Right lung (tissue), 10 donors: ENCODE measurements around the gene MRFAP1L1. TPM values are rescaled to one million over a fixed set of nuclear protein-coding genes. Genes with fewer than 3 reads are reported as not detected.
"Not testable (repeated sequence)": the region's sequence is repeated elsewhere in the genome, so short reads cannot be mapped to it uniquely, and the experiment has no call there.

Experiments
- DNase-seq, 2 donors: peaks; one replicate each; pipeline ENCODE4 v3.0.0-alpha.2; 2013
- long read RNA-seq, 8 donors: transcript quantifications; one replicate each; lab custom pipeline, GENCODE V29; 2026
- polyA plus RNA-seq, 5 donors: library from polyadenylated mRNA; unstranded; fragments of 120-200 nt; gene quantifications; one replicate each; pipeline versions ENCODE4 v1.2.1 to v1.2.3, GENCODE V29; 2013; ENCODE audit warnings: inconsistent platforms in 1 of 5, low replicate concordance in 1 of 5; ENCODE audit not compliant: insufficient read length in 5 of 5, insufficient read depth in 1 of 5

The MRFAP1L1 gene
- 100 to 1,000 TPM; 109 to 142 (median 117) TPM for polyA plus RNA-seq
- long read RNA-seq, donor 1, transcript MRFAP1L1-201 (2 exons, 1,593 nt): major isoform, 63 of 113 reads
- long read RNA-seq, donor 1, transcript MRFAP1L1-202 (1 exons, 2,127 nt): minor isoform, 50 of 113 reads
- long read RNA-seq, donor 1, partial matches to known transcripts: 0 of 113 reads
- long read RNA-seq, donor 1, other reads (novel, unspliced or antisense): 0 of 113 reads
- long read RNA-seq, donor 2, transcript MRFAP1L1-202 (1 exons, 2,127 nt): minor isoform, 18 of 60 reads
- long read RNA-seq, donor 2, transcript MRFAP1L1-201 (2 exons, 1,593 nt): major isoform, 42 of 60 reads
- long read RNA-seq, donor 2, partial matches to known transcripts: 0 of 60 reads
- long read RNA-seq, donor 2, other reads (novel, unspliced or antisense): 0 of 60 reads
- long read RNA-seq, donor 3, transcript MRFAP1L1-201 (2 exons, 1,593 nt): major isoform, 55 of 102 reads
- long read RNA-seq, donor 3, transcript MRFAP1L1-202 (1 exons, 2,127 nt): minor isoform, 38 of 102 reads
- long read RNA-seq, donor 3, partial matches to known transcripts: 0 of 102 reads
- long read RNA-seq, donor 3, other reads (novel, unspliced or antisense): 9 of 102 reads
- long read RNA-seq, donor 4, transcript MRFAP1L1-202 (1 exons, 2,127 nt): minor isoform, 23 of 47 reads
- long read RNA-seq, donor 4, transcript MRFAP1L1-201 (2 exons, 1,593 nt): major isoform, 24 of 47 reads
- long read RNA-seq, donor 4, partial matches to known transcripts: 0 of 47 reads
- long read RNA-seq, donor 4, other reads (novel, unspliced or antisense): 0 of 47 reads
- long read RNA-seq, donor 5, transcript MRFAP1L1-201 (2 exons, 1,593 nt): major isoform, 66 of 106 reads
- long read RNA-seq, donor 5, transcript MRFAP1L1-202 (1 exons, 2,127 nt): minor isoform, 40 of 106 reads
- long read RNA-seq, donor 5, partial matches to known transcripts: 0 of 106 reads
- long read RNA-seq, donor 5, other reads (novel, unspliced or antisense): 0 of 106 reads
- long read RNA-seq, donor 6, transcript MRFAP1L1-201 (2 exons, 1,593 nt): major isoform, 70 of 113 reads
- long read RNA-seq, donor 6, transcript MRFAP1L1-202 (1 exons, 2,127 nt): minor isoform, 33 of 113 reads
- long read RNA-seq, donor 6, partial matches to known transcripts: 0 of 113 reads
- long read RNA-seq, donor 6, other reads (novel, unspliced or antisense): 10 of 113 reads
- long read RNA-seq, donor 7, transcript MRFAP1L1-201 (2 exons, 1,593 nt): major isoform, 41 of 59 reads
- long read RNA-seq, donor 7, transcript MRFAP1L1-202 (1 exons, 2,127 nt): minor isoform, 18 of 59 reads
- long read RNA-seq, donor 7, partial matches to known transcripts: 0 of 59 reads
- long read RNA-seq, donor 7, other reads (novel, unspliced or antisense): 0 of 59 reads
- long read RNA-seq, donor 8, transcript MRFAP1L1-201 (2 exons, 1,593 nt): minor isoform, 19 of 40 reads
- long read RNA-seq, donor 8, transcript MRFAP1L1-202 (1 exons, 2,127 nt): major isoform, 21 of 40 reads
- long read RNA-seq, donor 8, partial matches to known transcripts: 0 of 40 reads
- long read RNA-seq, donor 8, other reads (novel, unspliced or antisense): 0 of 40 reads

DNA sequence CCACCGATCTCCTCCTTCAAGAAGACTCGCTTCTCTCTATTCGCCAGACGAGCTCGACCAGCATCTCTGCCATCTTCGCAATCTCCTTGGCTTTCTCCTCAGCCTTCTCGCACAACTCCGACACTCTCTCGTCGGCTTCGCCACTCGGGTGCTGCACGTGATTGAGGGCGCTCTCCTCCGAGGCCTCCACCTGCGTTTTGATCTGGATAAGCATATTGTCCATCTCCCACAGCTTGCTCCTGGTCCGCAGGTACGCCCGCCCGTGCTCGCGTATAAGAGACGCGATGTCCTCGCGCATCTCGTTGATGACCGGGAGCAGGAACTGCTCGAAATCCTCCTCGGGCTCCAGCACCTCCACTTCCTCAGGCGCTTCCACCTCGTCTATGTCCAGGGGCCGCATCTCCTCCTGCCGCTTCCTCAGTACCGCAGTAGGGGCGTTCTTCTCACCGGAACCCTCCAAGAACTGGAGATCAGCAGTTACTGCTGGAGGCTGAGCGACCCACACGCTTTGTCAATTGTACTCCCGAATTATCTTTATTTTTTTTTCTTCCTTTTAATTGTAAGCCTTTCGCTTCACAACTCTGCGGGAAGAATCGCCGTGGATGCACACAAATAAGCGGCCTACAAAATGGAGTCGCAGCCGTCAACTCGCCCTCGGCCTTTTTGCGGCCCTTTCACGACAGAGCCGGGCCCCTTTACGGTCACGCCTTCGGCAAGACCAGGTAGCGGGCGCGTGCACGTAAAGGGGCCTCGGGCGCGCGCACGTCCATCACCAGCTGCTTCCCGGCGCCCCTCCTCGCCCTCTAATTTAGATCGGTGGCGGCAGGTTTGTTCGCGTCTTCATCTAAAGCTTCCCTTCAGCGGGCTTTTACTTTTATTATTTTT lies at the start of gene MRFAP1L1:
Gene MRFAP1L1, minus strand, starts transcription at position 636 of the 885 bp plus-strand sequence. Its CDS starts 236 bp downstream, at position 400.
- DNase-seq: peak; percentile 93 to 94

DNA sequence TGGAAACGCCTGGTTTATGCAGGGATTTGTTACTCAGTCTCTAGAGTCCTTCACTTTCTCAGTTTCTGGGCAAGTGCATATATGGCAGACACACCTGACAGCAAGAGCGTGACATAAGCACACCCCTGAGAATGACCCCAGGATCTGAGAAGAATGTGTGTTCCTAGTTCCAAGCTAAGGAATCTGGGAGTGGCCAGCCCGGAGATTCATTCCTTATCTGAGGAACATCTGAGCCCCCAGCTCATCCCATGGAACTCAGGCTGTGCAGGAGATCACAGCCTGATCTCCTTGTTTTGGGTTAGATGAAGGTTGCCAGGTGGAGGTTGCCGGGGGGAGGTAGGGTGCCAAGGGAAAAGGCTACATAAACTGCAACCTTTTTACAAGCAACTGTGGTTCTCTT lies 49.1 kb upstream of the MRFAP1L1 start:
- no peak for DNase-seq

DNA sequence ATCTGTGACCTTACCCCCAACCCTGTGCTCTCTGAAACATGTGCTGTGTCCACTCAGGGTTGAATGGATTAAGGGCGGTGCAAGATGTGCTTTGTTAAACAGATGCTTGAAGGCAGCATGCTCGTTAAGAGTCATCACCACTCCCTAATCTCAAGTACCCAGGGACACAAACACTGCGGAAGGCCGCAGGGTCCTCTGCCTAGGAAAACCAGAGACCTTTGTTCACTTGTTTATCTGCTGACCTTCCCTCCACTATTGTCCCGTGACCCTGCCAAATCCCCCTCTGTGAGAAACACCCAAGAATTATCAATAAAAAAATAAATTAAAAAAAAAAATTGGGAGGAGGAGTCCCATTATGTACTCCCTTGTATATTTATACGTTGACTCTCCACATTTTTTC lies 46.7 kb upstream of the MRFAP1L1 start:
- not testable (repeated sequence) for DNase-seq

GRCh38 chr4:6755088-6755753 lies 45.6 kb upstream of the MRFAP1L1 start:
- DNase-seq: no peak

DNA sequence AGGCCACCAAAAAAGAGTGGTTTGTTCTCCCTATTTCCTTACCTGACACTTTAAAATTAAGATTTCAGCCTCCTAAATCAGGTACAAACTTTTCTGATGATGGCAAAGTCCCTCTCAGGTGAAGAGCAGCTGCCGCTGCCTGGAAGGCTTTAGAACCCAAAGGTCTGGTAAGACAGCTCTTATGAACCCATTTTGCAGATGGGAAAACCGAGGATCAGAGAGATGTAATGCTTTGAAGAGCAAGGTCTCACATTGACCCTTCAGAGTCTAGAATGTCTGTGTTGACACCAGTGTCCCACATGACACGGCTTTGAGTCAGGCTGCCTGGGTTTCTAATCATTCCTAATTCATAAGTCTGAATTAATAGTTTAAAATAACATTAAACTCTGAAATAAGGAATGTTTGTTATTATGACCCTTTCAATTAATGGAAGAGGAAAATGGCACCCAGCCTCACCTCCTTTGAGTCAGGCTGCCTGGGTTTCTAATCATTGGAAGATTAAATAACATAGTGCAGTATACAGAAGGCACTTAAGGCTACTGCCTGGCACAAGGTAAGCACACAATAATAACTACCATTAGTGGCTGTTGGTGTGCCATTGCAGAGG lies 44.9 kb upstream of the MRFAP1L1 start:
- no peak for DNase-seq

GRCh38 chr4:6753891-6754290 lies 44.2 kb upstream of the MRFAP1L1 start:
- no peak for DNase-seq

GRCh38 chr4:6753103-6753560 lies 43.5 kb upstream of the MRFAP1L1 start:
- DNase-seq: no peak

- DNase-seq: no peak
These were observed 42.8 kb upstream of the MRFAP1L1 start for GRCh38 chr4:6752486-6752829.

GRCh38 chr4:6751611-6752485 lies 42.2 kb upstream of the MRFAP1L1 start:
- DNase-seq: no peak

GRCh38 chr4:6750286-6751221 lies 40.9 kb upstream of the MRFAP1L1 start:
- DNase-seq: no peak

DNA sequence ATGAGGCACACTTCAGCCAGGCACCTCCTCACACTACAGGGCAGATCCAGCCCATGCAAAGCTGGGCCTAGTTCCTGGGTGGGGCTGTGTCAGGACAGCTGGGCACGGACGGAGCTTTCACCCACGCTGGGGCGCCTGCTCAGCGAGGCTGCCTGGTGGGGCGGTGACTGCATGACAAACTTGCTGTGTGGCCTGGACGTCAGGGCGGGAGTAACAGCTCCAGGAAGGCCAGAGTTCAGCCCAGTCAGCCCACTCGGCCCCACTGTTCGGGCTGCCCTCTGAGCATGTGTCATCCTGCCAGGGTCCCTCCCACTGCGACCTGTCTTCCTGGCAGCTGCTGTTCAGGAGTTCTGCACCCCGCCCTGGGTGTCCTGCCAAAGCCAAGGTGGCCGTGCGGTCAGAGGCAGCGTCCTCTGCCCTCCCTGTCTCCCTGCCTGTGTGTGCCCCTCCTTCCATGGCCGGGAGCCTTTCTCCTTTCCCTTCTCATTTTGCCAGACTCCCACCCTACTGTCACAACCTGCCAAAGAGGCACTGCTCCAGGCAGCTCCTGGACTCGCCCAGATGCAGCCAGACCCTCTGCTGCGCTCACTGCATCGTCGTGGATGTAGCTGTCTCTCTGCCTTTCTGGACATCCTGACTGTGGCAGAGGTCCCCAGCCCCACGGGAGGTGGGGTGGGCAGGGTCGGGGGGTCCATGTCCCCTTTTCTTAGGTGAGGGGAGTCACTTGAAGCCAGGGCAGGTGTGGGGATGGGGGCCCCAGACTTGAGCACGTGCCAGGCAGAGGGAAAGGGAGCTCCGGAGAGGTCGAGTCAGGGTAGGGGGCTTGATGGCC lies 39.9 kb upstream of the MRFAP1L1 start:
- DNase-seq: no peak

- no peak for DNase-seq
These were observed 38.6 kb upstream of the MRFAP1L1 start for GRCh38 chr4:6748286-6748685.

DNA sequence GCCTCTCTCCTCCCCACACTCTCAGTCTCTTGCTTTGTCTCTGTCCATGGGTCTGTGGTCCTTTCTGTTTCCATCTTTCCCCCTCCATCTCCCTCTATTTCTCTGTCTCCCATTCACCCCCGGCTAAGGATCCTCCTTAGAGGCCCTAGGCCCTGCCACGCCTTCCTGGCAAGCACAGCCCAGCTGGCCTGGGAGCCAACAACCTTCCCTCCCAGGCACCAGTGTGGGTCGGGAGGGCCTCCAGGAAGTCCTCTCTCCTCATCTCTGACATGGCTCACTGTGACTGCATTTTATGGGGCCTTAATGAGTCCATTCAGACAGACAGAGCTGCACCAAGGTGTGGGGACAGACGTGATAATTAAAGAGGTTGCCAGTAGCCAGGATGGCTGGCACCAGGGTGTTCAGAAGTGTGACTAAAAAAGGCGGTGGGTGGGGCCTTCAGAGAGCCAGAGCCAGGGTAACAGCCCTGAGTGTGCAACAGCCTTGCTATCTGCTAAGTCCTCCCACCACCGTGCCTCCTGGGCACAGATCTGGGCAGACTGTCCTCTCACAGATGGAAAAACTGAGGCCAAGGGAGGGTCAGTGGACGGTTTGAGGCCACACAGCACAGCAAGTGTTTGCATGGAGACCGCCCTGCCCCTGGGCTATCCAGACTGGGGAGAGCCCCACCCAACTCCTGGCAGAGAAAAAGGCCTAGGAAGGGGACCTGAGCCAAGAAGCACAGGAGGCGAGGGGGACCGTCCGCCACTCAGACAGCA lies 37.8 kb upstream of the MRFAP1L1 start:
- peak in 1 of 2 donors; percentile 53 for DNase-seq

GRCh38 chr4:6746721-6747293 lies 37.1 kb upstream of the MRFAP1L1 start:
- peak; percentile 80 to 83 for DNase-seq

- no peak for DNase-seq
These were observed 33.3 kb upstream of the MRFAP1L1 start for GRCh38 chr4:6742989-6743388.
